ENCODE results near the gene CPE. TPM values are rescaled to one million over a fixed set of nuclear protein-coding genes. Genes with fewer than 3 reads are reported as not detected.

CPE gene
- total and polyA plus RNA-seq, 2 of the 4 experiments (the other 2 are of a cell fraction): 3.6 to 13.5 TPM

DNA sequence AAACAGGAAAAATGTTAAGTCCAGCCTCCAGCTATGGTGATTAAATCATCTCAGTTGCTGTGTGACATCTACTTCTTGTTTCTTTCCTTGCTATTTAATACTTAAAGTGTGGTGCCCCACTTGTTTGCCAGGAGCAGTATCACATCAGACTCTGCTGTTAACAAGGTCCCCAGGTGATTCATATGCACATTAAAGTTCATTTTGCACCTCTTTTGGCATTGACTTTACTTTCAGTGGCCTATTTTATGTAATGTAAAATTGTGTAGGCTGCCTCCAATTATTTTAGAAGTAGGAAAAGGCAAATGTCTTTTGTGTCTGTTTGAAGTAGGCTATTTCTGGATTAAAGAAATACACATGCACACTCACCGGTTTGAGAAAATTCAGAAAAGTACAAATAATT lies 47.5 kb downstream of the CPE start:
- ATAC-seq (ENCODE audit: low read depth): no peak
- Histone ChIP-seq H2AK5ac (ENCODE audit: low read depth, low read length) (no peak overlapping the region), H3K27ac (ENCODE audit: insufficient read depth, low read length) (no peak overlapping the region), H4K91ac (ENCODE audit: insufficient read depth, low read depth, low read length) (no peak overlapping the region), H3K79me1 (ENCODE audit: low read depth in 1 of 2, low read length in 2 of 2) (no peaks in the 10 kb centered on the region), H3K27me3 (ENCODE audit: control insufficient read depth, insufficient read depth, low read length) (no peaks in the 10 kb centered on the region), H3K9me3 (ENCODE audit: control insufficient read depth, insufficient read depth, low read length) (no peaks in the 10 kb centered on the region), H2BK20ac (ENCODE audit: low read depth, low read length) (no peak overlapping the region), H3K4me2 (ENCODE audit: low read depth, low read length) (no peak overlapping the region), H2BK5ac (ENCODE audit: low read depth, low read length, poor library complexity, severe bottlenecking) (no peak overlapping the region), H4K20me1 (ENCODE audit: insufficient read depth, low read length) (no peaks in the 10 kb centered on the region), H3K14ac (replicated peaks; ENCODE audit: low read depth, low read length) (no peak overlapping the region), H3K56ac (ENCODE audit: extremely low read depth, insufficient read depth, low read length) (no peak overlapping the region), H4K5ac (ENCODE audit: low read depth, low read length) (no peak overlapping the region), H2BK15ac (ENCODE audit: low read depth, low read length) (no peak overlapping the region), H3K18ac (ENCODE audit: low read depth, low read length) (no peak overlapping the region), H2AFZ (replicated peaks; ENCODE audit: low read length, poor library complexity) (no peak overlapping the region), H3K9me1 (ENCODE audit: insufficient read depth, low read length) (no peaks in the 10 kb centered on the region), H4K8ac (ENCODE audit: low read depth in 2 of 2, low read length in 2 of 2) (no peak overlapping the region), H3K4me3 (ENCODE audit: insufficient read depth, low read depth, low read length) (no peak overlapping the region), H3K4me1 (ENCODE audit: control insufficient read depth, insufficient read depth, low read length) (no peaks in the 10 kb centered on the region), H2AK9ac (replicated peaks; ENCODE audit: low read depth, low read length, poor library complexity) (no peak overlapping the region), H2BK120ac (ENCODE audit: low read depth, low read length) (no peak overlapping the region), H3K36me3 (ENCODE audit: control insufficient read depth, insufficient read depth, low read length) (no peaks in the 10 kb centered on the region), H3K23ac (ENCODE audit: low read depth, low read length) (no peak overlapping the region), H3K4ac (ENCODE audit: low read depth, low read length) (no peak overlapping the region), H3K9ac (ENCODE audit: low read depth, low read length) (no peak overlapping the region)
- no peak for DNase-seq
- dilution Hi-C loops (cut with HindIII; ENCODE audit: low sequenced_read_pairs, unreplicated experiment): no loop called here
- intact Hi-C loops (cut with micrococcal nuclease): no loop called here
- ChIA-PET CTCF (no interaction called here), POLR2A (ENCODE audit: unreplicated experiment) (no interaction called here)
- in situ Hi-C loops (cut with MboI; ENCODE audit: low sequenced_read_pairs): no loop called here
- no TSS peak for BruUV-seq (replicated peaks)
- WGBS, 2 experiments (ENCODE audit: extremely low coverage in 2 of 2, insufficient read length in 1 of 2): no CpG with 5 or more reads among the region's 1 CpG
- TF ChIP-seq POLR2A (IDR thresholded peaks at IDR 0.05; ENCODE audit: low read depth, low read length): no peak
- no peak for TF ChIP-seq MAZ (IDR thresholded peaks at IDR 0.05; ENCODE audit: borderline replicate concordance, low read depth, low read length)
